Urinary bladder (tissue), 4 donors: ENCODE measurements around the gene TMPRSS15. TPM values are rescaled to one million over a fixed set of nuclear protein-coding genes. Genes with fewer than 3 reads are reported as not detected.

Experiments
- DNase-seq: peaks from one replicate; pipeline ENCODE4 v3.0.0-alpha.2; 2015; ENCODE audit errors: extremely low spot score
- H3K27ac ChIP-seq: one replicate; pipeline ENCODE4 v1.5.1; 2013; ENCODE audit warnings: low read depth, mild to moderate bottlenecking, moderate library complexity
- H3K36me3 ChIP-seq: one replicate; pipeline ENCODE4 v1.6.1; 2013; ENCODE audit warnings: mild to moderate bottlenecking, moderate library complexity; ENCODE audit not compliant: insufficient read depth
- H3K4me1 ChIP-seq: one replicate; pipeline ENCODE4 v1.6.1; 2013; ENCODE audit warnings: mild to moderate bottlenecking, moderate library complexity; ENCODE audit not compliant: insufficient read depth
- H3K4me3 ChIP-seq: one replicate; pipeline ENCODE4 v1.5.1; 2013; ENCODE audit warnings: low read depth, low read length
- WGBS: extraction: QIAGEN DNeasy Blood & Tissue Kit; methylation state at CpG from one replicate; pipeline ENCODE4 v1.1.7; 2013; 5-methylcytosine and 5-hydroxymethylcytosine counted together
- polyA plus RNA-seq: library from polyadenylated mRNA; stranded (reverse); fragments of 200-250 nt; gene quantifications from one replicate; pipeline ENCODE4 v1.2.3, GENCODE V29; 2013
- total RNA-seq: library from RNA; depleted of rRNA; stranded (reverse); fragments of >200 nt; gene quantifications from one replicate; pipeline ENCODE4 v1.2.3, GENCODE V29; 2014
- donor health status: healthy with polysubstance abuse.
- donor health status: healthy.

The TMPRSS15 gene
- total and polyA plus RNA-seq, 2 donors, result not detected

DNA sequence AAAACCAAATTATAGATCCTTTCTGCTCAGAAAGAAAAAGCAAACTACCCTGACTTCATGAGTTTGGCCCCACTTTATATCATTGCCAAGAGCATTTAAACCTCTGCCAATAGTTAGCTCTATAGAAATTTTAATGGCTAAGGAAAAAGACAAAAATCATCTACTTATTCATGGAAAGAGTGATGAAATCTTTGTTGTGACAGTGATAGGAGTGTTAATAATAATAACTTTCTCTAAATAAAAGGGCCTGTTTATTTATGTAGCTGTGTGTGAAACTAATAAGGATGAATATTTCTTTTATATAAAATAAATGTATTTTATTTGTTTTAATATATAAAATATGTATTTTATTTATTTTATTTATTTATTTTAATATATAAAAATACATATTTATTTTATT, 152.5 kb downstream of the TMPRSS15 start:
- no peaks in the 10 kb centered on the region for H3K4me1 ChIP-seq
- H3K36me3 ChIP-seq, result no peaks in the 10 kb centered on the region
- no peak for DNase-seq
- H3K4me3 ChIP-seq, result no peak overlapping the region
- no peak overlapping the region for H3K27ac ChIP-seq

DNA sequence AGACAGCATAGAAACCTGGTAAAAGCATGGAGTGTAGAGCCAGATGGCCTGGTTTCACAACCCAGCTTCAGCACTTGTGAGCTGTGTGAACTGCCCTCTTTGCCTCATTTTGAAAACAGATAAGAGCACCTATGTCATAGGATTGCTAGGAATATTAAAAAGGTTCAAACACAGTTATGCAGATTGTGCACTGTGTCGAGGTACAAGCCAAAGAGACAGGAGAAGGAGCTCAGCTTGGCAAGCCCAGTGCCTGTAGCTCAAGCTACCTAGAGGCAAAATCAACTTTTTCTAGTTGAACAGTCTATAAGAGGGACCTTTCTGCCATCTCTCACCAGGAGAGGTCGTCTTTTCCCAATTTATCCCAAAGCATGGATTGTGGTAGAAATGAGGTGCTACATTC, 153.9 kb downstream of the TMPRSS15 start:
- no peak for DNase-seq
- WGBS, result 57% methylated on average over 2 of the region's 2 CpGs

DNA sequence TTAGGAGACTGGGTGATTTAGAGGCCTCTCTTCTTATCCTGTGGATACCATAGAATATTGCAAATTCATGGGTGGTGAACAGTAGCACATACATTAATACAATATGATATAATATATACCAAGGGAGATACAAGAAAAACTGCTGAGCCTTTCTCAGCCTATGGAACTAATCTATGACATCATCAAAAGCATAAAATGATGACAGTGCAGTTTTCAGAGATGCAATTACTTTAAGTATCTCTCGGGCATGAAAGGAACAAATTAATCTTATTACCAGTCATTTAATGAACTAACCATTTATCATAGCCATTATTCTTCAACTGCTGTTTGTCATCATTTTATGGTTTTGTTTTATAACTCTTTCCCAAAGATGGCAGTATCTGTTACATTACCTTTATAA, 155.4 kb downstream of the TMPRSS15 start:
- 76% methylated on average over 1 of the region's 1 CpG for WGBS

More for the DNA sequence above, 153.9 kb downstream of the TMPRSS15 start:
- Histone ChIP-seq H3K36me3 (no peaks in the 10 kb centered on the region), H3K4me1 (no peaks in the 10 kb centered on the region), H3K4me3 (no peak overlapping the region), H3K27ac (no peak overlapping the region)

DNA sequence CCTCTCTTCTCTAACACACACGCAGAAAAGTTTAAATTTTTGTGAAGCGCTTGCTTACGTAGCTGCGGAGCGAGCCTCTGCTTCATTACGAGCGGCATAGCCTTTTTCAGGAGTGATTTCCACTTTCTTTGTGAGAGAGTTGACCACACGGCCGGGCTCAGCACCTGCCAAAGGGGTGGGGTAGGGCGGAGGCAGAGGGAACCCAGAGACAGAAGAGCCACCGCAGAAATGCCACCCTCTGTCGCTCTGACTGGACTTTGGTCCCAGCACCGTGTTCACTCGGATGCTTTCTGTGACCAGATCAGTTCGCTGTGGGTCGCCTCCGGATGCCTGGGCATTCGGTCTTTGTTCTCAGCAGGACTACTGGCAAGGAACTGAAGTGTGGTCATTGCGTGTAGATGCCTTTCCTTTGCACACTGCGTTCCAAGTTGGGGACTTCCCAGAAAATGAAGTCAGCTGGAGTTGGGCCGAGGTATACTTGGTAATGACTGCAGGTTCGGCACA, 158.1 kb downstream of the TMPRSS15 start:
- Histone ChIP-seq H3K4me1 (no peaks in the 10 kb centered on the region), H3K27ac (no peak overlapping the region), H3K4me3 (peak overlapping the region; percentile 37), H3K36me3 (no peaks in the 10 kb centered on the region)
- WGBS, result 7% methylated on average over 22 of the region's 22 CpGs
- DNase-seq, result no peak

More for the DNA sequence above, 155.4 kb downstream of the TMPRSS15 start:
- Histone ChIP-seq H3K36me3 (no peaks in the 10 kb centered on the region), H3K4me3 (no peak overlapping the region), H3K27ac (no peak overlapping the region), H3K4me1 (no peaks in the 10 kb centered on the region)
- no peak for DNase-seq

DNA sequence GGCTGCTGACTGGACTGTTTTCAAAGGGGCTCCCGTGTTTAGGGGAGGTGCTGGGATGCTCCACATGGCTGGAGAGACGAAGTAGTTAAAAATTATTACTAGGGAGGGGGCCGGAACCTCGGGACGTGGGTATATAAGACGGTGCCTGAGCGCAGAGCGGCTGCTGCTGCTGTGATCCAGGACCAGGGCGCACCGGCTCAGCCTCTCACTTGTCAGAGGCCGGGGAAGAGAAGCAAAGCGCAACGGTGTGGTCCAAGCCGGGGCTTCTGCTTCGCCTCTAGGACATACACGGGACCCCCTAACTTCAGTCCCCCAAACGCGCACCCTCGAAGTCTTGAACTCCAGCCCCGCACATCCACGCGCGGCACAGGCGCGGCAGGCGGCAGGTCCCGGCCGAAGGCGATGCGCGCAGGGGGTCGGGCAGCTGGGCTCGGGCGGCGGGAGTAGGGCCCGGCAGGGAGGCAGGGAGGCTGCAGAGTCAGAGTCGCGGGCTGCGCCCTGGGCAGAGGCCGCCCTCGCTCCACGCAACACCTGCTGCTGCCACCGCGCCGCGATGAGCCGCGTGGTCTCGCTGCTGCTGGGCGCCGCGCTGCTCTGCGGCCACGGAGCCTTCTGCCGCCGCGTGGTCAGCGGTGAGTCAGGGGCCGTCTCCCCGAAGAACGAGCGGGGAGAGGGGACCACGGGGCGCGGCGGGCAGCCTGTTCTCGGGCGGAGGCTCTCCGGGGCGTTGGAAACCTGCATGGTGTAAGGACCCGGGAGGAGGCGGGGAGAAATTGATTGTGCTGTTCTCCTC, 158.7 kb downstream of the TMPRSS15 start, which contains the start of gene CHODL:
CHODL (plus strand) TSS at position 163 of the 793 bp plus-strand sequence; CDS start at position 554, 391 bp downstream.
- peak within 1 kb of the TSS; percentile 37 for H3K4me3 ChIP-seq
- H3K36me3 ChIP-seq, result no peaks in the 10 kb centered on the region
- no peaks in the 10 kb centered on the region for H3K4me1 ChIP-seq
- no peak for DNase-seq
- H3K27ac ChIP-seq, result no peak within 1 kb of the TSS
- WGBS, result under 1% methylated on average over 72 of the region's 72 CpGs

DNA sequence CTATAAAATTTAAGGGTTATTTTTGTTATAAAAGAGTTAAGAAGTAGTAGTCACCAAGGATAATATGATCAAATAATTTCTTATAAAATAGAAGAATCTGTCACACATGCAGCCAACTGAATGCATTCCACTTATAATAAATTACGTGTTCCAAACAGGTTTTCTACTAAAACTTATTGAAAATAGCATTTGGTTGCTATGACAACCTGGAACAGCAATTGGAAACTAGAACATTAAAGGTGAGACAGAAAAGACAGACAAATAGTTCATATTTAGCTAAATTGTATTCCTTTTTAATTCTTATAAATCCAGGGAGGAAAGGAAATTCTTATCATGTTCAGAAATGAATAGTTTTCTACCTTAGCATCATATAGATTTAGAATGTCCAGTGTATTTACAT, 168.0 kb downstream of the TMPRSS15 start:
- Histone ChIP-seq H3K36me3 (no peaks in the 10 kb centered on the region), H3K4me1 (no peaks in the 10 kb centered on the region), H3K4me3 (no peak overlapping the region), H3K27ac (no peak overlapping the region)
- DNase-seq, result no peak
- 84% methylated on average over 1 of the region's 1 CpG for WGBS

DNA sequence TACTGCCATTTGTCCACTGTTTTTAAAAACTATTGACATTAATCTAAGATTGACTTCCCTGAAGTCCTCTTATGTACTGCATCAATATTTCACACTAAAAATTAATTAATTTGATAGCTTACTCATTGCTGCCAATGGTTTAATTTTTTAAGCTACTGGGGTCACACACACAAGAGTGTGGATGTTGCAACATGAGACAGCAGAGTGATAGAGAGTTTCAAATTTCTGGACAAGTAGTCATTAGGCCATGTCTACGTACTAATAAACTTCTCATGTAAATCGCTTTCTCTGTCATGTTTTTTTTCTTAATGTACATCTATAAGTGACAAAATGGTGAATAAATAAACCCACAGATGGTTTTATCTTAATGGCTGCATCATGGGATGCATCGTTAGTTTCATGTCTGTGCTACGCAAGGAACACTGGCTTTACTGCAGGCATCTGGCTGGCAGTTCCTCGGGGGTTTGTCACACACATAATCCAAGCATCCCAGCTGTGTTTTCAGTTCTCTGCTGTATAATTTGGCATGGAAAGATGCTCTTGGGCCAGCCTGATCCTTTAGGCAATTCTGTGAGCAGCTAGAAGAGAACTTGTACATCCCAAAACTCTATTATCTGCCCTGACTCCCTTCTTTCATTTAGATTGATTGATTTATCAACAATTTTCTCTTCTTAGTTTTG, 175.4 kb downstream of the TMPRSS15 start:
- no peak for DNase-seq
- no peaks in the 10 kb centered on the region for H3K4me1 ChIP-seq
- no peaks in the 10 kb centered on the region for H3K36me3 ChIP-seq
- no peak overlapping the region for H3K4me3 ChIP-seq
- WGBS, result 50% methylated on average over 5 of the region's 5 CpGs
- H3K27ac ChIP-seq, result no peak overlapping the region

DNA sequence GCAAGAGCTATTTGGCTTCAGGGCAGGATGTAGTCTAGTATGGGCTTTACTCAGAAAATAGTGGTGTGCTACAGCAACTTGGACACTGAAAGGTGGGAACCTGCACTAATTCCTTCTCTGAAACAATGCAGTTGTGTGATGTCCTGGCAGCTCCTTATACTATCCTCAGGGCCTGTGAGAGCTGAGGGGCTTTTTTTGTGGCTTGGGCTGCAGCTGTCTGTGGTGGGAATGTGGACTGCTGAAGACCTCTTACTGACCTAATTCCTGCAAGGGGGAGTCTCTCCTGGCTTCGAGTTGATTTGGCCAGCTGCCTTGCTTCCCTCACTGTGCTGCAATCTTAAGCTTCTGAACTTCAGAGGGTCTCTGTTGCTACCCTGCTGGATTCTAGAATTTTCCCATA, 181.2 kb downstream of the TMPRSS15 start:
- no peak for DNase-seq
- H3K4me3 ChIP-seq, result no peak overlapping the region
- 26% methylated on average over 1 of the region's 1 CpG for WGBS

DNA sequence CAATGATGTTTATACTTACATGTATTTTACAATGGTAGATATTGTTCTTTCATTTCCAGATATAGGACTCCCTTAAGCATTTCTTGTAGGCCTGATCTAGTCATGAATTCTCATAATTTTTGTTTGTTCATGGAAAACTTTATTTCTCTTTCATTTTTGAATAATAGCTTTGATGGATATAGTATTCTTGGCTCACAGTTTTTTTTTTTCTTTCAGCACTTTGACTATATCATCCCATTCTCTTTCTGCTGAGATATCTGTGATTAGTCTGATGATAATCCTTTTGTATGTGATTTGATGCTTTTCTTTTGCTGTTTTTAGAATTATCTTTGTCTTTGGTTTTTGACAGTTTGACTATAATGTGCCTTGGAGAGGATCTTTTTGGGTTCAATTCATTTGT, 183.1 kb downstream of the TMPRSS15 start:
- no peak overlapping the region for H3K4me3 ChIP-seq
- no peaks in the 10 kb centered on the region for H3K4me1 ChIP-seq
- H3K36me3 ChIP-seq, result no peaks in the 10 kb centered on the region
- no peak overlapping the region for H3K27ac ChIP-seq
- no peak for DNase-seq

More for the DNA sequence above, 181.2 kb downstream of the TMPRSS15 start:
- Histone ChIP-seq H3K4me1 (no peaks in the 10 kb centered on the region), H3K36me3 (no peaks in the 10 kb centered on the region), H3K27ac (no peak overlapping the region)

Other genes starting within 250 kb of the TMPRSS15 start
- gene CHODL, start 159.0 kb downstream of the TMPRSS15 start, total RNA-seq, result 31.8 TPM
- gene CHODL, start 159.0 kb downstream of the TMPRSS15 start, polyA plus RNA-seq, result 1.4 TPM